GM18511 (cell line): Measurements from ENCODE around the gene ALOXE3.
"Not testable (repeated sequence)": the region's sequence is repeated elsewhere in the genome, so short reads cannot be mapped to it uniquely, and the experiment has no call there.

ENCODE experiments used
- ATAC-seq: cut with Tn5 transposase; IDR thresholded peaks from one replicate; pipeline ENCODE4 v1.9.1; 2021; ENCODE audit warnings: mild to moderate bottlenecking, moderate library complexity; ENCODE audit not compliant: unreplicated experiment

ALOXE3 gene

DNA sequence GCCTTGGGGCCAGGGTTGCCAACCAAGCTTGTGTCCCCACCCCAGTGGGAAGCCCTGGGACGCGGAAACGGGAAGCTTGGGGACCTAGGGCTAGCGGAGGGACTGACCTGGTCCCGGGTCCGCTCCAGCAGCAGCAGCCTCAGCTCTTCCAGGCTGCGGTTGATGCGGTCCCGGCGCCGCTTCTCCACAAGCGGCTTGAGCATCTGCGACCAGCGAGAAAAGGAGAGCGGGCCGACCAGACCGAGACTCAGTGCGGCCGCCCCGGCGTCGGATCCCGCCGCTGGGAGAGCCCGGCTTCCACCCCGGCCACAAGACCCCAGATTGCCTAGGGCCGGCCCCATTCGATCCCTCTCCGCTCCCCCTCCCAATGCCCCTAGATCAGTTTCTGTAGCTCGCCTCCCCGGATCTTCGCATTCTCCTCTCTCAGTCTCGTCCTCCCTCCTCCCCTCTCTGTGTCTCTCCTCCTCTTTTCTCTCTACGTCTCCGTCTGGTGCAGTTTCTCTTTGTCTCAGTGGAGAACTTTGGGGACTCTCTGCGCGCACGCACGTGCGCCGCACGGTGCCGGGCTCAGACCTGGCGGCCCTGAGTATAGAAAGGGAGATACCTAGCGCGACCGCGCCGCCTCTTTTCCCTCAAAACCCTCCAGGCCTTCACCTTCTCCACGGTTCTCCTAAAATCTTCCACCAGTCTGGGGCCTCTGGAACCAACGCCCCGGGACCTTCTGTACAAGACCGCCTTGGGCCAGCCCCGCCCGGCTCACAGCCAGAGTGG is 4.8 kb upstream of the ALOXE3 start:
- ATAC-seq, result no peak

DNA sequence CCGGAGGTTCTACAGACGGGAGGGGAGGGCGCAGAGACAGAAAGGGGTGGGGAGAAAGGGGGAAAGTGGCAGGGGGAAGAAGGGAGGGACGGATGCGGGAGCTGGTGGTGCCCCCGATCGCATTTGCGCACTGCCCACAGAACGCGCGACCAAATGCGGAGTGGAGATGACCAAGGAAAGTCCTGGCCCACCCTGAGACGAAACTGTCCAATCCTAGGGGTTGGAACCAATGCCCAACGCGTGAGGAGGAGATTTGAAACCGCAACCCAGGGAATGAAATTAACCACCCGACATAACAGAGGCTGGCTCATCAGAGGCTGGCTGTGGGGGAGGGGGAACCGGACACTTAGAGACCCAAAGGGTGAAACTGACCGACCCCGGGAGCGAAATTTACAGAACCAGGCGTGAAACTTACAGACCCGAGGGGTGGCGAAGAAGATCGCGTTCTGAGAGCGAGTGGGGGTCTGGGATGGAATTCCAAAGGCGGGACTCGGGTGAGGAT is 4.2 kb upstream of the ALOXE3 start:
- no peak for ATAC-seq

DNA sequence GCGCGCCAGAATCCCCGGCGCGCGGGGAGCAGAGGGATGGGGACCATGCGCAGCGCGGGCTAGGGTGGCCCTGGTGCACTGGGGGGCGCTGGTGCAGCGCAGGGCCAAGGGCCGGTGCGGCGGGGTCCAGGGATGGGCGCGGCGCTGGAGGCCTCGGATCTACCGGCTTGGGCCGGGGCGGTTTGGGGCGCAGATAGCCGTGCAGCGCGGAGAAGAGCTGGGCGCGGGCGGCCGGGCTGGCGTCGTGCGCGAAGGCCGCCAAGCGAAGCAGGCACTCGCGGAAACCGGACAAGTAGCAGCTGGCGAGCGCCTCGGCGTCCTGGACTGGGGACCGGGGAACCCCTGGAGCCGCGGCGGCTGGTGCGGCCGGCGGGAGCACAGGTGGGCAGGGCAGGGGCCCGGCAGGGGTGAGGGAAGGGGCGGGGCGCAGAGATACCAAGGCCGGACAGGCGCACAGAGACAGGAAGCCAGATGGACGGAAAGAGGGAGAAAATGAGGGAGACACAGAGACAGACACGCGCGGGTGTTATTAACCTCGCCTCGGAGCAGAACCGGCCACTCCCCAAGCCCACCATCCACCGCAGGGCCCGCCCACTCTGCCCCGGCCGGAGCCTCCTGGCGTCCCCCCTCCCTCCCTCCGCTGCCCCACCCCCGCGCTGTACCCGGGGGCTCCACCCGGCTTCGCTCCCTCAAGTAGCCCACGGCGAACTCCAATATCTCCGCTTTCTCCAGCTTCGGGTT is 3.5 kb upstream of the ALOXE3 start:
- no peak for ATAC-seq

DNA sequence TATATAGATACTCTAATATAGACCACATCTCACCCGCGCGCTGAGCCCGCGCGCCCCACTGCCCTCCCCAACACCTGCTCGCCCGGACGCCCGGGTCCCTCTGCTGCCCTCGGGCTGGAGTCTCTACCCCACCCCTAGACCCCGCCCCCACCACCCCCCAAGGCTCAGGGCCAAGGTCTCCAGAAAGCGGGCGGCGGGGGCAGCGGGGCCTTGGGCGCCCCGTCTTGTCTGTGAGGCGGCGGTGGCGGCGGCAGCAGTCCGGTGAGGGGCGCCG is 3.0 kb upstream of the ALOXE3 start:
- ATAC-seq, result no peak

DNA sequence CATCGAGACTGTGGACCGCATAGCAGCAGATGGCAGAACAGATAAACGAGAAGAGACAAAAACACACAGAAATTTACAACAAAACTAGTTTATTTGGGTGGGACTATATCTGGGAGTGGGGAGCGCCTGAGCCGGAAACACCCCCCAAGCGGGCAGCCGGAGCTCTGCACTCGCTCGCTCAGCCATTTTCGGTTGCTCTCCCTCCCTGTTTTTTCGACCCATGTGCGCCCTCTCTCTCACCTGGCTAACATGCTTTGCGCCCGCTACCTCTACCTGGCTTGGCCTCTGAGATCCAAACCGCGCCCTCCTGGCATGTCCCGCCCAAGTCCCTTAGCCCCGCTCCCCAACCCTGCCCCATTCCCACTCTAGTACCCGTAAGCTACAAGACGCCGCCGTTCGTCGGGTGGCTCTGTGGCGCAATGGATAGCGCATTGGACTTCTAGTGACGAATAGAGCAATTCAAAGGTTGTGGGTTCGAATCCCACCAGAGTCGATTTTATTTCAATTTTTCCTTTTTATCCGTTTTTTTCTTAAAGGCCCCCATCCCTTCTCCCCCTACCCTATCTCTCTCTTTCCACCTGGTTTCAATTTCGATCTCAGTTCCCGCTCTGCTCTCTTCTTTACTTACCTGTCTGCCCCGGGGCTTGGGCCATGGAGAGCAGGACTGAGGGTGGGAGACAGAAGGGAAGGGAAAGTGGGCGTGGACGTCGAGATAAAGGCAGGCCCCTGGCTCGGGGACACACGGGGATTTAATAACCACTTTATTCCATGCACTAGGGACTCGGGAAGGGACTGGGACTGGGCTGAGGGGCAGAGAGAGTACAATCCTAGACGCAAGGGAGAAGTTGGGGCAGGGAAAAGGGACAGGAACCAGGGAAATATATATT is 2.4 kb upstream of the ALOXE3 start:
- no peak for ATAC-seq

DNA sequence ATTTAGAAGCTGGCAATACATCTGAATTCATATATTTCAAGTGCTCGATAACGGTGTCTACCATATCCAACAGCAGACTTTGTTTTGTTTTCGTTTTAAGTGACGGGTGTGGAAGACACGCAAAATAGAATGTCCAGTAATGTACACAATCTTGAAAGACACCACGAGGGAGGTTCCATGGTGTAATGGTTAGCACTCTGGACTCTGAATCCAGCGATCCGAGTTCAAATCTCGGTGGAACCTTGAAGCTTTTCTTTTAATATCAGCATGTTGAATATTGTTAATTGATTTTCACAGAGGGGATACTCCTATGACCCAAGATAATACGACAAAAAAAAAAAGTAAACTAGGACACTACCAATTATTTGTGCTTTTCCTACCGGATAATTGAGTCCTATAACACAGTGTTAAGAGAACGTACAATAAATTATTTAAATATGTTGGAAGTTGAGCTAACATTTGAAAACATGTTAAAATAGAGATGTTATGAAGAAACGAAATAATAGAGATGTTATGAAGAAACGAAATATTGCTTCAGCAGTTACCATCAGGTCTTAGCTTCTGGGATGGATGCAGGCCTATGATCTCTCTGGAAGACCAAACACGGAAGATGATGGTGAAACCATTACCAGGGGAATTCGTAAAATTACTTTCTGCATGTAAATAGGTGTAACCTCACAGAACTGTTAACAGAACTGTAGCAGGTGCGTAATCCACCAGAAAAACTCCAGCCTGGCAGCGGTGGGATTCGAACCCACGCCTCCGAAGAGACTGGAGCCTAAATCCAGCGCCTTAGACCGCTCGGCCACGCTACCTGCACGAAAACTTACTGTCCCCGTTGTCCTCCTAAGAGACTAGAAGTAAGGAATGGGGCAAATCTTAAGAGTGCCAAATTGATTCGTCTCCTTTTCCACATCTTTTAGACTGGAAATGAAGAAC is 1.5 kb upstream of the ALOXE3 start:
- peak; percentile 35 for ATAC-seq

DNA sequence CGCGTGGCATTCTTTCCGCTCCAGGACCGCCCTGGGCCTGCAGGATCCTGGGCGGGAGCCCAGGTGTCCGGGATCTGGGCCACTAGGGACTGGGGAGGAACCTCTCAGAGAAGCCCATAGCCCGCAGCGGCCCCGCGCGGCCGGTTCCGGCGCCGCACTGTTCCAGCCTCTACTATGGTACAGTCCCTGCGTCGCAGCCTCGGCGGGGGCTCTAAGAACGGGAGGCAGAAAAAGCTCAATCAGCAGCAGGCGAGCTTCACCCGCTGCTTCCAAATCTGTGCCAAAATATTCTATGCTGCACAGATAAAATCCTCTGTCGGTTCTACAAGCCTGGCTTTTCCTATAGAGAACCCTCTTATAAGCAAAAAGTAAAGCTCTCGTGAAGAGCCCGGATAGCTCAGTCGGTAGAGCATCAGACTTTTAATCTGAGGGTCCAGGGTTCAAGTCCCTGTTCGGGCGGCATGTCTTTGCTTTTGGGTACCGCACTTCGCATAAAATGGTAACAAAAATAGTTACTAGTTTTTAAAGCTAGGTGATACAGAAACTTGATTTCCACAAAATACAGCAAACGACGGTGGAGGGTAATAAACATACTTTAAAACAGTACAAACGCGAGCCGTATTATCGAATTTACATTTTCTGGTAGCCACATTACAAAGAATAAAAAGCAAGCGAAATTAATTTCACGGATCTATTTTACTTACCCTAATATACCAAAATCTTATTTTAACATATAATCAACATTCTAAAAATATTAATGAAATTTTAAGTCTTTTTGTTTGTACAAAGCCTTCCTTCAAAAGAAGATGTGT is 661 bp upstream of the ALOXE3 start:
- peak; percentile 49 for ATAC-seq

DNA sequence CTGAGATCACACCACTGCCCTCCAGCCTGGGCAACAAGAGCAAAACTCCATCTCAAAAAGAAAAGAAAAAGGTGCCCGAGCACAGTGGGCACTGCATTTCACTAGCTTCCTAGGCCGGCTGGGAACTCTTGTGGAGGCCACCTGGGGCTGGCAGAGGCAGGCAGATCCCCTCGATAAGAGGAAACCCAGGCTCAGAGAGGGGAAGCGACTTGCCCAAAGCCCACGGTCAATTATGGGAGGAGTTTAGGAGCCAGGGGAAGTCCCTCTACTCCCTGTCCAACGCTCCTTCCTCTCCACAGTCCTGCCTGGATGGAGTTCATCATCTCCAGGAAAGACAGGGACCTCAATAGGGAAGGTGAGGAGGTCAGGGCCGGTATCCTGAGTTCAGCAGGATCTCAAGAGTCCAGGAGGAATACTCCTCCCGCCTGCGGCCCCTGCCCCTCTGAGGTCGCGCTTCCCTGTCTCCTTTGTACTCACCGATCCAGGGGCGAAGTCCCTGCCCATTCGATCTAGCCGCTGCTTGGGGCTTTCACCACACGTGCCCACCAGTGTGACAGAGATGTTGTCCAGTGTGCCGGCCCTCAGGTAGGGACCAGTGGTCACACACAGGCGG is 841 bp downstream of the ALOXE3 start:
- ATAC-seq, result no peak

DNA sequence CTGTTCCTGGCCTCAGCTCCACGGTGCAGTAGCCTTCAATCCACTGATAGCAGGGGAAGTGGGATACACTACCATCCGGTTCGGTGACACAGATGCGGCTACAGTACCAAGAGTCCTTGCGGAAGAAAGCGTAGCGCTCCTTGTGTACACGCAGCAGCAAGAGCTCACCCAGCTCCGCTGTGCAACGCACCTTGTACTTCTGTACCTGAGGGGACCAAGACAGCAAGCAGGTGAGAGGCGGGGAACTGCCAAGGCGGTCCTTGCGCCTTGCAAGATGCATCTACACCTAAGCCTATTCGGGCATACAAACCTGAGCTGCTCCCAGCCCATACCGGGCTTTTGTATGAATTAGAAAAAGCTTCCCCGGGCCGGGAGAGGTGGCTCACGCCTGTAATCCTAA is 1.5 kb downstream of the ALOXE3 start:
- no peak for ATAC-seq

DNA sequence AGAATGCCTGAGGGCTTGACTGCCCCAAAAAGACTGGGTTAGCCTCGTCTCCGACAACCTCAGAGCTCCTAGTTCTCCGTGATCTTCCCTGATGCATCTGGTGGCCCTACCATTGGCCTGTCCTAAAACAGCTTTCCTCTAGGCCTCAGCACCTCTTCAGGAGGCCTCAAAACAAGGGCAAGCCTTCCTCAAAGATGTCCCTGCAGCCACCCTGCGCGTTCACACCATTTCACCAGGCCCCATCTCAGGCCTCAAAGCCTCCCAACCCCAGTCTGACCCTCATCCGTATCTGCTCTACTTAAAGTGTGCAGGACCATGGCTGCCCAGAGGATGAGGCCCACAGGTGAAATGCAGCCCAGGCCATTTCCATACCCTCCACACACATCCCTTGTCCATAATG is 7.4 kb downstream of the ALOXE3 start:
- no peak for ATAC-seq

DNA sequence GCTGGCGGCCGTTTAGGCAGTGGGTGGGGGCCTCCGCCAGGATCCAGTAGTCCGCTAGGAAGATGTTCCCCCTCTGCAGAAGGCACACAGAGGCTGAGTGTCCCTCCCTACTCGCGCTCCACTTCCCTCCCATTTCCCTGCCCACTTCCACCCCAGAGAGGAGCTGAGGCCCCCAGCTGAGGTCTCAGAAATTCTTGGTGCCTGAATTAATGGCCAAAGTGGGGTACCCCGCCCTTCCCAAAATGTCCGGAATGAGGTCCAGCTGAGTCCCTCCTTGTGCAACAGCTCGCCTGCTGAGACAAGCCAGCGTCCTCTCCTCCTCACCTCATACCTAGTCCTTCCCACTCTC is 7.9 kb downstream of the ALOXE3 start:
- ATAC-seq, result no peak

DNA sequence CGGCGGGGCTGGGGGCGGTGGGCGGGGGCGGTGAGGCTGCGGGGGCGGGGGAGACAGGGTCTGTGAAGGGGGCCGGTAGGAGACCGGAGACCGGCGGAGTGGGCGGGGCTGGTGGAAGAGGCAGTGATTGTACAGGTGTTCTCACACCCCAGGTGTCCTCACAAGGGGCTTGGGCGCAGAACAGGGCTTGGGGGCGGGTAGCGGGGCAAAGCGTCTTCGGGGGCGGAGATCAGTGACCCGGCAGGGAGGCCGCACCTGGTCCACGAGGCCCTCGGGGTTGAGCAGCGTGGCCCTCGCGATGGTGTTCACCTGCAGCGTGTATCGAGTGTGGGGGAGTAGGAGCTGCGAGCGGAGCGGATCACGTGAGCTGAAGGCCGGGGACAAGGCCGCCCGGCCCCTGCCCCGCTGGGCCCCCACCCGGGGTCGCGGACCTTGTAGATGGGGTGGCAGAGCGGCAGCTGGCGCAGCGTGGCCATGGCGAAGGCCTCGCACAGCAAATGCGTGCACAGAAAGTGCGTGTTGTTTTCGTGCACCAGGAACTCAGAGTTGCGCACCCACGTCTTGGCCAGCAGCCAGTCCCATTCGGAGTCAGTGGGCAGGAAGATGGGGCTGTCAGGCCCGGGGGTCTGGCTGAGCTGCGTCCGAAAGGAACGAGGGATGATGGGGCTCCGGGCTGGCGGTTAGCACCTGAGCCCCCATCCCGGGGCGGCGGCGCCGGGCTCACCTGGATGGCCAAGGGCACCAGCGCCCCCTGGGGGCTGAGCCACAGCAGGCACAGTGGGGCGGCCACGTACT is 8.5 kb downstream of the ALOXE3 start:
- no peak for ATAC-seq

DNA sequence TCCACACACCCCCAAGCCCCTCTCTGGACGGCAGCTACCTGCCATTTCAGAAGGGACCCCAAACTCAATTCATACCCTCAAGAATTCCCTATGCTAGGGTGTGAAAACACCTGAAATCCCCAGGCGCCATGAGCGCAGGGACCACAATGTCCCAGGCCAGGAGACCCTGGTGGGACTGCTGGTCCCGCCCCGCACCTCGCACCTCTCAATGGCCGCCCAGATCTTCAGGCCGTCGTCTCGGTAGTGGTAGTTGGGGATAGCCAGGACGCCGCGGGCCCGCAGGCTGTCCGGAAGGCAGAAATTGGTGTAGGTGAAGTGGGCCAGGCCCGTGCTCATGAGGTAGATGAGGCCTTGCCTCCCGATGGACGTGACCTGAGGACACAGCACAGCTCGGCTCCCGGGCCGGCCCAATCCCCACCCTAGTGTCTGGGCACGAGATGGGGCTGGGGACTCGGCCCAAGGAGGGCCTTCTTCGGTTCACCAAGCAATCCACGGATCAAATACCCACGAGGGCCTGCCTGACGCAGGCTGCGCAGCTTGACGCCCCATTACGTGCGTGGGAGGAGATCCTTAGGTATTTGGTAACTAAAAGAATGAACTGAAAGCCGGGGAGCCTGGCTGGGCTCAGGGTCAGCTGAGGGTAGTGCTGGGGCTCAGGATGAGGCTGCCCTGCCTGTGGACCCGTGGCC is 9.2 kb downstream of the ALOXE3 start:
- ATAC-seq, result no peak

DNA sequence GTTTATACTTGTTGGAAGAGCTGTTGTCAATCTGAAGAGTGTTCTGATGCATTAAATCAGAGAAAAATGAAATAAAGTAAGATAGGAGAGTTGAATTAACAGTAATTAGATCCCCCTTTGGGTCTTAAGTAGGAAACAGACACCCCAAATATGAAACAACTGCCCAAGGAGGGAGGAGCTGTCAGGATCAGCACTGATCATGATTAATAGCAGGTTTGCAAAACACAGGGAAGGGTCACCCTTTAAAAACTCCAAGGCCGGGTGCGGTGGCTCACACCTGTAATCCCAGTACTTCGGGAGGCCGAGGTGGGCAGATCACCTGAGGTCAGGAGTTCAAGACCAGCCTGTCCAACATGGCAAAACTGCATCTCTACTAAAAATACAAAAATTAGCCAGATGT is 11.3 kb downstream of the ALOXE3 start:
- ATAC-seq, result not testable (repeated sequence)

DNA sequence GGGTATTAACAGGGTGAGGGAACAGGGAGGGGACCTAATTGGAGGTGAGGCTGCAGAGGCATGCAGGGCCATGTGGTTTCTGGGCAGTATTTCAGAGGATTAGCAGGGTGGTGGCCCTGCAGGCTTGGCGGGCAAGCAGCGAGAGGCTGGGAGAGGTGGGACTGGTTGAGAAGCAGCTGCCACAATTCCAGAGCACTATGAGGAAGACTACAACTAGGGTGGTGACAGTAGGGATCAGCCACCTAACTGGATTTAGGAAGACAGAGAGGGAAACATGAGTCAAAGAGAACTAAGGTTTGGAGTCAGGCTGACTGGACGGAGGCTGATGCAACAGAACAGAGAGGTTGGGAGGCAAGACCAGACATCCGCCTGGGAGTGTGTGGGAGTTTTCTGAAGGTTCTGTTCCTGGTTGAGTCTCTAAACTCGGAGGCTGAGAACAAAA is 12.3 kb downstream of the ALOXE3 start:
- no peak for ATAC-seq

DNA sequence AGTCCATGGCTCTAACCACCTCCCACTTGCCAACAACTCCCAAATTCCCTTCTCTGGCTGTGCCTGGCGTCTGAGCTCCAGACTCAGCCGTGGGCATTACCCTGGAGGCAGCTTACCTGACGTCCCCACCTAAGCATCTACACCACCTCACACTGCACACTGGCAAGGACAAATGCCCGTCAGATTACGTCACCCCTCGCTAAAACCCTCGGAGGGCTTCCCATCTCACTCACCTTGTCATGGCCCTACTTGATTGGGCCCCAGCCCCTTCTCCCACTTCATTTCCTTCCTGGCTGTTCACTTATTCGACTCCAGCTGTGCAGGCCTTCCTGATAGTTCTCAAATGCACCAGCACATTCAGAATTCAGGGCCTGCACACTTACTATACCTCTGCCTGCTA is 13.4 kb downstream of the ALOXE3 start:
- ATAC-seq, result no peak

DNA sequence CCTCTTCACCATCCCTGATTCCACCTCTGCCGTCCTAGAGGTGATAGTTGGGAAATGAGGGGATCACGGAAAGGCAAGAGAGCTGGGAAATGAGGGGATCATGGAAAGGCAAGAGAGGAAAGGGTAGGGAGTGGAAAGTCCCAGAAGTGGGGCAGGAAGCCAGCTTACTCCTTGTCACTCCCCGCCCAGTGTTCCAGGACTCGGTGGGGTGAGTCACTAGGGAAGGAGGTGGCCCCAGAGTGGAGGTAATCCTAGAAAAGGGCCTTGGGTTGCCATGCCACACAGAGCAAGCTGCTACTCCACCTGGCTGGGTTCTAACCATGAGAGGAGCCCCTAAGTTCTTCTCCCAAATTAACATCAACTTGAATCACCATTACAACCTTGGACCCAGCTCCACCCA is 14.8 kb downstream of the ALOXE3 start:
- ATAC-seq, result no peak

DNA sequence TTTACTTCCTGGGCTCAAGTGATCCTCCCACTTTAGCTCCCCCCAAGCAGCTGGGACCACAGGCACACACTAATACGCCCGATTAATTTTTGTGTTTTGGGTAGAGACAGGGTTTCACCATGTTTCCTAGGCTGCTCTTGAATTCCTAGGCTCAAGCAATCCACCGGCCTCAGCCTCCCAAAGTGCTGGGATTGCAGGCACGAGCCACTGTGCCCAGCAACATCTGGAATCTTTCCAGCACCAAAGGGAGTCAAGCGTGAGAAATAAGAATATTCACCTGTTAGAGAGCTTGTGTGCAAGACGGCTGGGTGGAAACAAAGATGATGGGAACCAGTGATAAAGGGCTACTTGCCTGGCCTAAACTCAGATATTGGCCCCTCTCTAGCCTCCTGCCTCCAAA is 16.6 kb downstream of the ALOXE3 start:
- no peak for ATAC-seq
